ENCODE results near the gene PSORS1C1. TPM values are rescaled to one million over a fixed set of nuclear protein-coding genes. Genes with fewer than 3 reads are reported as not detected.
"Not testable (repeated sequence)": the region's sequence is repeated elsewhere in the genome, so short reads cannot be mapped to it uniquely, and the experiment has no call there.

The PSORS1C1 gene
- polyA plus RNA-seq, 1 donor (not counting 4 experiments of a cell fraction or from before 2014, with no cell fraction given), result 5.7 TPM

- Histone ChIP-seq H3K79me2 (ENCODE audit: control insufficient read depth, insufficient read depth, low read length) (peaks cover 6% of the 10 kb centered on the region), H3K9ac (ENCODE audit: control insufficient read depth, extremely low read depth, insufficient read depth, low read length) (no peak overlapping the region)
Observed at GRCh38 chr6:31179042-31179386, 64.4 kb downstream of the PSORS1C1 start.

GRCh38 chr6:31179896-31180295 lies 65.3 kb downstream of the PSORS1C1 start:
- H3K4me3 ChIP-seq (ENCODE audit: control insufficient read depth in 2 of 3, extremely low read depth in 1 of 3, insufficient read depth in 2 of 3, low read depth in 1 of 3, low read length in 3 of 3), result no peak overlapping the region
- H3K27me3 ChIP-seq (ENCODE audit: control insufficient read depth, extremely low read depth, insufficient read depth, low read length), result no peaks in the 10 kb centered on the region
- no peaks in the 10 kb centered on the region for H4K20me1 ChIP-seq (ENCODE audit: control insufficient read depth, extremely low read depth, insufficient read depth, low read length)
- no peak for FAIRE-seq
- no peak overlapping the region for H2AFZ ChIP-seq (ENCODE audit: control insufficient read depth, low read length)
- TF ChIP-seq EZH2 (IDR thresholded peaks at IDR 0.05; ENCODE audit: low read length), result no peak
- H3K36me3 ChIP-seq (ENCODE audit: control insufficient read depth in 2 of 2, extremely low read depth in 1 of 2, insufficient read depth in 2 of 2, low read length in 2 of 2), result no peaks in the 10 kb centered on the region
- no peak overlapping the region for H3K9ac ChIP-seq (ENCODE audit: control insufficient read depth, extremely low read depth, insufficient read depth, low read length)
- dilution Hi-C loops (cut with MboI; ENCODE audit: extremely low pct_ligation_motif_present, low sequenced_read_pairs), result no loop called here
- H3K79me2 ChIP-seq (ENCODE audit: control insufficient read depth, insufficient read depth, low read length), result peaks cover 6% of the 10 kb centered on the region
- no peaks in the 10 kb centered on the region for H3K9me3 ChIP-seq (ENCODE audit: control insufficient read depth, low read depth, low read length)
- DNase-seq (ENCODE audit: low read depth, low spot score), result no peak
- no peak overlapping the region for H3K27ac ChIP-seq (ENCODE audit: control insufficient read depth, insufficient read depth, low read length)
- H3K4me1 ChIP-seq (ENCODE audit: control insufficient read depth, extremely low read depth, insufficient read depth, low read length), result peaks cover 17% of the 10 kb centered on the region
- H3K9me1 ChIP-seq (ENCODE audit: control insufficient read depth, extremely low read depth, insufficient read depth, low read length), result no peaks in the 10 kb centered on the region
- H3K4me2 ChIP-seq (ENCODE audit: control insufficient read depth, extremely low read depth, insufficient read depth, low read depth, low read length), result no peak overlapping the region

More at GRCh38 chr6:31179042-31179386, 64.4 kb downstream of the PSORS1C1 start:
- H4K20me1 ChIP-seq (ENCODE audit: control insufficient read depth, extremely low read depth, insufficient read depth, low read length), result no peaks in the 10 kb centered on the region
- H3K36me3 ChIP-seq (ENCODE audit: control insufficient read depth in 2 of 2, extremely low read depth in 1 of 2, insufficient read depth in 2 of 2, low read length in 2 of 2), result no peaks in the 10 kb centered on the region
- peaks cover 17% of the 10 kb centered on the region for H3K4me1 ChIP-seq (ENCODE audit: control insufficient read depth, extremely low read depth, insufficient read depth, low read length)
- H3K27ac ChIP-seq (ENCODE audit: control insufficient read depth, insufficient read depth, low read length), result no peak overlapping the region
- H3K9me3 ChIP-seq (ENCODE audit: control insufficient read depth, low read depth, low read length), result no peaks in the 10 kb centered on the region
- no peaks in the 10 kb centered on the region for H3K9me1 ChIP-seq (ENCODE audit: control insufficient read depth, extremely low read depth, insufficient read depth, low read length)
- H3K4me3 ChIP-seq (ENCODE audit: control insufficient read depth in 2 of 3, extremely low read depth in 1 of 3, insufficient read depth in 2 of 3, low read depth in 1 of 3, low read length in 3 of 3), result no peak overlapping the region
- no peak for FAIRE-seq
- no peak for TF ChIP-seq EZH2 (IDR thresholded peaks at IDR 0.05; ENCODE audit: low read length)
- TF ChIP-seq CTCF (optimal IDR thresholded peaks at IDR 0.05 in 1 of 3, IDR thresholded peaks at IDR 0.05 in 1 of 3, conservative IDR thresholded peaks at IDR 0.05 in 1 of 3; ENCODE audit: extremely low read depth in 1 of 3, insufficient read depth in 2 of 3, low read length in 3 of 3), result no peak
- no peak overlapping the region for H2AFZ ChIP-seq (ENCODE audit: control insufficient read depth, low read length)
- dilution Hi-C loops (cut with MboI; ENCODE audit: extremely low pct_ligation_motif_present, low sequenced_read_pairs), result no loop called here
- H3K27me3 ChIP-seq (ENCODE audit: control insufficient read depth, extremely low read depth, insufficient read depth, low read length), result no peaks in the 10 kb centered on the region
- peak overlapping the region; percentile 28 for H3K4me2 ChIP-seq (ENCODE audit: control insufficient read depth, extremely low read depth, insufficient read depth, low read depth, low read length)
- no peak for DNase-seq (ENCODE audit: low read depth, low spot score)

- FAIRE-seq, result no peak
- Histone ChIP-seq H3K9ac (ENCODE audit: control insufficient read depth, extremely low read depth, insufficient read depth, low read length) (no peak overlapping the region), H3K27ac (ENCODE audit: control insufficient read depth, insufficient read depth, low read length) (no peak overlapping the region), H3K9me3 (ENCODE audit: control insufficient read depth, low read depth, low read length) (no peaks in the 10 kb centered on the region), H3K4me3 (ENCODE audit: control insufficient read depth in 2 of 3, extremely low read depth in 1 of 3, insufficient read depth in 2 of 3, low read depth in 1 of 3, low read length in 3 of 3) (no peak overlapping the region), H2AFZ (ENCODE audit: control insufficient read depth, low read length) (no peak overlapping the region), H3K36me3 (ENCODE audit: control insufficient read depth in 2 of 2, extremely low read depth in 1 of 2, insufficient read depth in 2 of 2, low read length in 2 of 2) (no peaks in the 10 kb centered on the region), H3K9me1 (ENCODE audit: control insufficient read depth, extremely low read depth, insufficient read depth, low read length) (no peaks in the 10 kb centered on the region), H3K79me2 (ENCODE audit: control insufficient read depth, insufficient read depth, low read length) (peaks cover 6% of the 10 kb centered on the region), H3K4me2 (ENCODE audit: control insufficient read depth, extremely low read depth, insufficient read depth, low read depth, low read length) (no peak overlapping the region), H3K27me3 (ENCODE audit: control insufficient read depth, extremely low read depth, insufficient read depth, low read length) (no peaks in the 10 kb centered on the region), H3K4me1 (ENCODE audit: control insufficient read depth, extremely low read depth, insufficient read depth, low read length) (peaks cover 17% of the 10 kb centered on the region), H4K20me1 (ENCODE audit: control insufficient read depth, extremely low read depth, insufficient read depth, low read length) (no peaks in the 10 kb centered on the region)
- no peak for DNase-seq (ENCODE audit: low read depth, low spot score)
- no peak for TF ChIP-seq EZH2 (IDR thresholded peaks at IDR 0.05; ENCODE audit: low read length)
- dilution Hi-C loops (cut with MboI; ENCODE audit: extremely low pct_ligation_motif_present, low sequenced_read_pairs), result no loop called here
Observed at GRCh38 chr6:31180500-31180899, 65.9 kb downstream of the PSORS1C1 start.

- dilution Hi-C loops (cut with MboI; ENCODE audit: extremely low pct_ligation_motif_present, low sequenced_read_pairs); H3K27ac ChIP-seq (ENCODE audit: control insufficient read depth, insufficient read depth, low read length); H3K9ac ChIP-seq (ENCODE audit: control insufficient read depth, extremely low read depth, insufficient read depth, low read length); H3K9me3 ChIP-seq (ENCODE audit: control insufficient read depth, low read depth, low read length); H3K4me2 ChIP-seq (ENCODE audit: control insufficient read depth, extremely low read depth, insufficient read depth, low read depth, low read length); FAIRE-seq; DNase-seq (ENCODE audit: low read depth, low spot score); H3K27me3 ChIP-seq (ENCODE audit: control insufficient read depth, extremely low read depth, insufficient read depth, low read length); H3K4me3 ChIP-seq (ENCODE audit: control insufficient read depth in 2 of 3, extremely low read depth in 1 of 3, insufficient read depth in 2 of 3, low read depth in 1 of 3, low read length in 3 of 3); H4K20me1 ChIP-seq (ENCODE audit: control insufficient read depth, extremely low read depth, insufficient read depth, low read length); H3K9me1 ChIP-seq (ENCODE audit: control insufficient read depth, extremely low read depth, insufficient read depth, low read length); H2AFZ ChIP-seq (ENCODE audit: control insufficient read depth, low read length); H3K79me2 ChIP-seq (ENCODE audit: control insufficient read depth, insufficient read depth, low read length); H3K36me3 ChIP-seq (ENCODE audit: control insufficient read depth in 2 of 2, extremely low read depth in 1 of 2, insufficient read depth in 2 of 2, low read length in 2 of 2): not testable (repeated sequence)
- H3K4me1 ChIP-seq (ENCODE audit: control insufficient read depth, extremely low read depth, insufficient read depth, low read length), result peaks cover 17% of the 10 kb centered on the region
Observed at GRCh38 chr6:31183287-31183686, 68.7 kb downstream of the PSORS1C1 start.

Data from keratinocyte (primary cell).